ENCODE data around the gene TTC14.

DNA sequence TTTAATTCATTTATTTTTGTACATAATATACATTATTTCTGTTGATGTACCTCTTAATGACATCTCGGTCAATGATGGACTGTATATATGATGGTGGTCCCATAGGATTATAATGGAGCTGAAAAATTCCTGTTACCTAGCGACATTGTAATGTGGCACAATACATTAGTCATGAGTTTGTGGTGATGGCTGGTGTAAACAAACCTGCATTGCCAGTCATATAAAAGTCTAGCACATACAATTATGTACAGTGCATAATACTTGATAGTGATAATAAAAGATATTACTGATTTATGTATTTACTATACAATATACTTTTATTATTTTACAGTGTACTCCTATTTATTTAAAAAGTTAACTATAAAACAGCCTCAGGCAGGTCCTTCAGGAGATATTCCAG lies 15.1 kb downstream of the TTC14 start:
- no peak for TF ChIP-seq YY1 (IDR thresholded peaks at IDR 0.05; ENCODE audit: insufficient read depth, insufficient read length)
- TF ChIP-seq ZNF274 (IDR thresholded peaks at IDR 0.05; ENCODE audit: low read depth, low read length) = no peak
